SK-N-SH (cell line): ENCODE measurements around the gene HS3ST5. TPM values are rescaled to one million over a fixed set of nuclear protein-coding genes. Genes with fewer than 3 reads are reported as not detected.

ENCODE experiments used
- CTCF ChIA-PET: fragments of 300-600, 350-600 bp; formaldehyde crosslinking; extraction: SDS; loops from one replicate; lab custom pipeline; 2021; lab: Yijun Ruan, JAX
- POLR2A ChIA-PET: fragments of 350-600 bp; sonication (Branson Sonifier 250); formaldehyde crosslinking; extraction: SDS; loops from one replicate; lab custom pipeline; 2020; ENCODE audit warnings: antibody characterized with exemption, inconsistent platforms; lab: Yijun Ruan, JAX
- DNase-seq: peaks from one replicate; pipeline ENCODE4 v3.0.0; 2012
- H2AFZ ChIP-seq: fragments of 200-600 bp; sonication (generic); 2 replicates; pipeline ENCODE4 v1.8.1; 2016; ENCODE audit warnings: antibody characterized with exemption, mild to moderate bottlenecking, low read depth
- H3F3A ChIP-seq: fragments of 200-600 bp; sonication (generic); replicated peaks from 2 replicates; pipeline ENCODE3; 2016; ENCODE audit warnings: antibody characterized with exemption, mild to moderate bottlenecking; ENCODE audit not compliant: insufficient read depth
- H3K27ac ChIP-seq, 2 experiments: fragments of 200-500 bp in 1 of 2; fragments of 200-600 bp in 1 of 2; sonication (Bioruptor generic) in 1 of 2; sonication (generic), shearing (Covaris generic) in 1 of 2; 2 replicates each; pipeline versions ENCODE4 v1.5.1 to v1.6.1; 2014 to 2016; ENCODE audit warnings: low read depth in 2 of 2, inconsistent platforms in 1 of 2, low read length in 1 of 2, mild to moderate bottlenecking in 1 of 2, mixed read lengths in 1 of 2
- H3K27me3 ChIP-seq: fragments of 200-600 bp; sonication (generic), shearing (Covaris generic); 2 replicates; pipeline ENCODE4 v1.6.1; 2016; ENCODE audit warnings: mixed run types; ENCODE audit not compliant: insufficient read depth
- H3K36me3 ChIP-seq, 2 experiments: fragments of 200-500 bp in 1 of 2; fragments of 200-600 bp in 1 of 2; sonication (Bioruptor generic) in 1 of 2; sonication (generic) in 1 of 2; replicated peaks in 1 of 2; 2 replicates each; pipeline versions ENCODE3 to v1.5.1; 2014 to 2016; ENCODE audit warnings: low read length in 1 of 2, mild to moderate bottlenecking in 1 of 2; ENCODE audit not compliant: insufficient read depth in 2 of 2, control insufficient read depth in 1 of 2
- H3K4me1 ChIP-seq, 2 experiments: fragments of 200-500 bp in 1 of 2; fragments of 200-600 bp in 1 of 2; sonication (Bioruptor generic) in 1 of 2; sonication (generic), shearing (Covaris generic) in 1 of 2; 2 replicates each; pipeline versions ENCODE4 v1.5.1 to v1.6.1; 2014 to 2016; ENCODE audit warnings: low read depth in 1 of 2, low read length in 1 of 2, mixed run types in 1 of 2; ENCODE audit not compliant: insufficient read depth in 2 of 2, control insufficient read depth in 1 of 2
- H3K4me2 ChIP-seq: fragments of 200-600 bp; sonication (generic), shearing (Covaris generic); 2 replicates; pipeline ENCODE4 v1.6.1; 2017; ENCODE audit warnings: mixed run types
- H3K4me3 ChIP-seq, 2 experiments: fragments of 200-500 bp in 1 of 2; fragments of 200-600 bp in 1 of 2; sonication (Bioruptor generic) in 1 of 2; sonication (generic), shearing (Covaris generic) in 1 of 2; 2 replicates each; pipeline versions ENCODE4 v1.5.1 to v1.8.1; 2014 to 2016; ENCODE audit warnings: low read depth in 2 of 2, inconsistent platforms in 1 of 2, low read length in 1 of 2, mild to moderate bottlenecking in 1 of 2, mixed read lengths in 1 of 2, moderate library complexity in 1 of 2
- H3K79me2 ChIP-seq: fragments of 200-600 bp; sonication (generic); 2 replicates; pipeline ENCODE4 v1.8.1; 2017; ENCODE audit warnings: mild to moderate bottlenecking; ENCODE audit not compliant: insufficient read depth
- H3K9ac ChIP-seq: fragments of 200-600 bp; sonication (generic); 2 replicates; pipeline ENCODE4 v1.6.1; 2017; ENCODE audit warnings: mixed run types
- H3K9me2 ChIP-seq: fragments of 200-600 bp; sonication (generic); 2 replicates; pipeline ENCODE4 v1.6.1; 2017; ENCODE audit warnings: mixed run types
- H3K9me3 ChIP-seq: fragments of 200-600 bp; sonication (generic); 2 replicates; pipeline ENCODE4 v1.6.1; 2017; ENCODE audit warnings: mixed run types, mild to moderate bottlenecking, moderate library complexity
- H4K20me1 ChIP-seq: fragments of 200-600 bp; sonication (generic); 2 replicates; pipeline ENCODE4 v1.6.1; 2017; ENCODE audit warnings: mild to moderate bottlenecking, mixed run types; ENCODE audit not compliant: insufficient read depth
- EP300 ChIP-seq, 2 experiments: IDR thresholded peaks; 2 replicates each; pipeline versions ENCODE4 v1.4.0 to v1.6.1; 2012; ENCODE audit warnings: borderline replicate concordance in 1 of 2, low read depth in 1 of 2, low read length in 1 of 2
- FOSL2 ChIP-seq: IDR thresholded peaks from 2 replicates; pipeline ENCODE4 v1.4.0; 2012; ENCODE audit warnings: low read depth, mild to moderate bottlenecking, moderate library complexity, borderline replicate concordance
- FOXJ3 ChIP-seq: sonication (generic); formaldehyde crosslinking; IDR thresholded peaks from 2 replicates; pipeline ENCODE4 v1.5.1; 2020; ENCODE audit warnings: mild to moderate bottlenecking, missing genetic modification reagents
- GATA2 ChIP-seq: sonication (generic); formaldehyde crosslinking; IDR thresholded peaks from 2 replicates; pipeline ENCODE4 v1.5.0; 2020; ENCODE audit warnings: mild to moderate bottlenecking, missing genetic modification reagents
- JUND ChIP-seq: IDR thresholded peaks from 2 replicates; pipeline ENCODE4 v1.4.0; 2012
- MXI1 ChIP-seq: IDR thresholded peaks from 2 replicates; pipeline ENCODE4 v1.6.1; 2012; ENCODE audit warnings: mild to moderate bottlenecking, low read depth, low read length, improper control_type of control experiment
- NRF1 ChIP-seq: IDR thresholded peaks from 2 replicates; pipeline ENCODE4 v1.6.1; 2012; ENCODE audit warnings: low read depth, mild to moderate bottlenecking, low read length
- POLR2AphosphoS5 ChIP-seq: IDR thresholded peaks from 2 replicates; pipeline ENCODE4 v1.6.1; 2012; ENCODE audit warnings: low read depth, low read length
- RAD21 ChIP-seq: IDR thresholded peaks from 2 replicates; pipeline ENCODE4 v1.6.1; 2012; ENCODE audit warnings: mild to moderate bottlenecking, low read length
- RCOR1 ChIP-seq: fragments of 150-350 bp; IDR thresholded peaks from 2 replicates; pipeline ENCODE4 v1.6.1; 2017; ENCODE audit warnings: antibody characterized with exemption, low read length
- RFX5 ChIP-seq: IDR thresholded peaks from 2 replicates; pipeline ENCODE4 v1.6.1; 2012; ENCODE audit warnings: mild to moderate bottlenecking, improper control_type of control experiment, low read length
- RXRA ChIP-seq: IDR thresholded peaks from 2 replicates; pipeline ENCODE4 v1.4.0; 2012; ENCODE audit warnings: low read depth, mild to moderate bottlenecking, borderline replicate concordance
- ZBTB33 ChIP-seq: IDR thresholded peaks from 2 replicates; pipeline ENCODE4 v1.4.0; 2012; ENCODE audit warnings: low read depth, borderline replicate concordance
- WGBS: methylation state at CpG from one replicate; pipeline ENCODE4 v1.1.6; 2017; ENCODE audit warnings: low lambda C conversion rate; 5-methylcytosine and 5-hydroxymethylcytosine counted together
- polyA plus RNA-seq, 3 experiments: library from polyadenylated mRNA; depleted of rRNA; stranded (reverse); fragments of >200 nt; gene quantifications; 2 replicates each; pipeline ENCODE4 v1.2.3, GENCODE V29; 2012
- TF ChIP-seq, protein P1 (sequence below): IDR thresholded peaks from 2 replicates; pipeline ENCODE4; 2012
- TF ChIP-seq, protein P2 (sequence below): IDR thresholded peaks from 2 replicates; pipeline ENCODE4 v1.6.1; 2012; ENCODE audit warnings: mild to moderate bottlenecking, low read depth, low read length, moderate library complexity
- TF ChIP-seq, protein P3 (sequence below): fragments of 150-350 bp; IDR thresholded peaks from 2 replicates; pipeline ENCODE4 v1.6.1; 2016; ENCODE audit warnings: mild to moderate bottlenecking, low read depth, low read length

Gene HS3ST5
- polyA plus RNA-seq, 1 of the 3 experiments (the other 2 are of a cell fraction), result 0.02 TPM

- no peak for TF ChIP-seq EP300 (IDR thresholded peaks at IDR 0.05; ENCODE audit: borderline replicate concordance in 1 of 2, low read depth in 1 of 2, low read length in 1 of 2)
- no peak for TF ChIP-seq FOXJ3 (CRISPR knock-in tag)
- 41% methylated on average over 3 of the region's 3 CpGs for WGBS
- no peaks in the 10 kb centered on the region for H3K79me2 ChIP-seq
- no peaks in the 10 kb centered on the region for H3K9me3 ChIP-seq
- H3K36me3 ChIP-seq, result no peaks in the 10 kb centered on the region
- no peaks in the 10 kb centered on the region for H3K4me1 ChIP-seq
- H4K20me1 ChIP-seq, result no peaks in the 10 kb centered on the region
- POLR2A ChIA-PET, result no interaction called here
- H3K27ac ChIP-seq, result no peak overlapping the region
- CTCF ChIA-PET, result interaction anchor here (1.5 kb wide), 1 partner anchor 15 kb away, joined by 8 read pairs; no protein-coding TSS in a partner anchor
- H3K4me3 ChIP-seq, result no peak overlapping the region
- H3F3A ChIP-seq, result no peaks in the 10 kb centered on the region
- H3K9ac ChIP-seq, result no peak overlapping the region
- no peak for DNase-seq
- no peaks in the 10 kb centered on the region for H3K27me3 ChIP-seq
- no peak overlapping the region for H3K4me2 ChIP-seq
- H2AFZ ChIP-seq, result no peak overlapping the region
- H3K9me2 ChIP-seq, result no peaks in the 10 kb centered on the region
These were observed 53.9 kb downstream of the HS3ST5 start for GRCh38 chr6:114288701-114289495.

GRCh38 chr6:114287461-114287860 is 55.4 kb downstream of the HS3ST5 start:
- ChIA-PET CTCF (no interaction called here), POLR2A (no interaction called here)

More at GRCh38 chr6:114287461-114287860, 55.4 kb downstream of the HS3ST5 start:
- Histone ChIP-seq H3F3A (no peaks in the 10 kb centered on the region), H3K4me1 (no peaks in the 10 kb centered on the region), H3K36me3 (no peaks in the 10 kb centered on the region), H3K4me2 (no peak overlapping the region), H3K4me3 (no peak overlapping the region), H3K79me2 (no peaks in the 10 kb centered on the region), H3K27ac (no peak overlapping the region), H3K9me2 (no peaks in the 10 kb centered on the region), H3K9me3 (no peaks in the 10 kb centered on the region), H3K9ac (no peak overlapping the region), H2AFZ (no peak overlapping the region), H3K27me3 (no peaks in the 10 kb centered on the region), H4K20me1 (no peaks in the 10 kb centered on the region)
- no peak for DNase-seq
- TF ChIP-seq POLR2AphosphoS5 (no peak), EP300 (IDR thresholded peaks at IDR 0.05; ENCODE audit: borderline replicate concordance in 1 of 2, low read depth in 1 of 2, low read length in 1 of 2) (no peak), FOSL2 (no peak), GATA2 (CRISPR knock-in tag) (no peak), JUND (no peak), RXRA (no peak), RCOR1 (no peak), FOXJ3 (CRISPR knock-in tag) (no peak), RFX5 (no peak), ZBTB33 (no peak), RAD21 (no peak), NRF1 (no peak), MXI1 (no peak)
- TF ChIP-seq, protein P1, sequence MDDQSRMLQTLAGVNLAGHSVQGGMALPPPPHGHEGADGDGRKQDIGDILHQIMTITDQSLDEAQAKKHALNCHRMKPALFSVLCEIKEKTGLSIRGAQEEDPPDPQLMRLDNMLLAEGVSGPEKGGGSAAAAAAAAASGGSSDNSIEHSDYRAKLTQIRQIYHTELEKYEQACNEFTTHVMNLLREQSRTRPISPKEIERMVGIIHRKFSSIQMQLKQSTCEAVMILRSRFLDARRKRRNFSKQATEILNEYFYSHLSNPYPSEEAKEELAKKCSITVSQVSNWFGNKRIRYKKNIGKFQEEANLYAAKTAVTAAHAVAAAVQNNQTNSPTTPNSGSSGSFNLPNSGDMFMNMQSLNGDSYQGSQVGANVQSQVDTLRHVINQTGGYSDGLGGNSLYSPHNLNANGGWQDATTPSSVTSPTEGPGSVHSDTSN, result no peak
- TF ChIP-seq, protein P2, sequence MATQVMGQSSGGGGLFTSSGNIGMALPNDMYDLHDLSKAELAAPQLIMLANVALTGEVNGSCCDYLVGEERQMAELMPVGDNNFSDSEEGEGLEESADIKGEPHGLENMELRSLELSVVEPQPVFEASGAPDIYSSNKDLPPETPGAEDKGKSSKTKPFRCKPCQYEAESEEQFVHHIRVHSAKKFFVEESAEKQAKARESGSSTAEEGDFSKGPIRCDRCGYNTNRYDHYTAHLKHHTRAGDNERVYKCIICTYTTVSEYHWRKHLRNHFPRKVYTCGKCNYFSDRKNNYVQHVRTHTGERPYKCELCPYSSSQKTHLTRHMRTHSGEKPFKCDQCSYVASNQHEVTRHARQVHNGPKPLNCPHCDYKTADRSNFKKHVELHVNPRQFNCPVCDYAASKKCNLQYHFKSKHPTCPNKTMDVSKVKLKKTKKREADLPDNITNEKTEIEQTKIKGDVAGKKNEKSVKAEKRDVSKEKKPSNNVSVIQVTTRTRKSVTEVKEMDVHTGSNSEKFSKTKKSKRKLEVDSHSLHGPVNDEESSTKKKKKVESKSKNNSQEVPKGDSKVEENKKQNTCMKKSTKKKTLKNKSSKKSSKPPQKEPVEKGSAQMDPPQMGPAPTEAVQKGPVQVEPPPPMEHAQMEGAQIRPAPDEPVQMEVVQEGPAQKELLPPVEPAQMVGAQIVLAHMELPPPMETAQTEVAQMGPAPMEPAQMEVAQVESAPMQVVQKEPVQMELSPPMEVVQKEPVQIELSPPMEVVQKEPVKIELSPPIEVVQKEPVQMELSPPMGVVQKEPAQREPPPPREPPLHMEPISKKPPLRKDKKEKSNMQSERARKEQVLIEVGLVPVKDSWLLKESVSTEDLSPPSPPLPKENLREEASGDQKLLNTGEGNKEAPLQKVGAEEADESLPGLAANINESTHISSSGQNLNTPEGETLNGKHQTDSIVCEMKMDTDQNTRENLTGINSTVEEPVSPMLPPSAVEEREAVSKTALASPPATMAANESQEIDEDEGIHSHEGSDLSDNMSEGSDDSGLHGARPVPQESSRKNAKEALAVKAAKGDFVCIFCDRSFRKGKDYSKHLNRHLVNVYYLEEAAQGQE, result no peak
- TF ChIP-seq, protein P3, sequence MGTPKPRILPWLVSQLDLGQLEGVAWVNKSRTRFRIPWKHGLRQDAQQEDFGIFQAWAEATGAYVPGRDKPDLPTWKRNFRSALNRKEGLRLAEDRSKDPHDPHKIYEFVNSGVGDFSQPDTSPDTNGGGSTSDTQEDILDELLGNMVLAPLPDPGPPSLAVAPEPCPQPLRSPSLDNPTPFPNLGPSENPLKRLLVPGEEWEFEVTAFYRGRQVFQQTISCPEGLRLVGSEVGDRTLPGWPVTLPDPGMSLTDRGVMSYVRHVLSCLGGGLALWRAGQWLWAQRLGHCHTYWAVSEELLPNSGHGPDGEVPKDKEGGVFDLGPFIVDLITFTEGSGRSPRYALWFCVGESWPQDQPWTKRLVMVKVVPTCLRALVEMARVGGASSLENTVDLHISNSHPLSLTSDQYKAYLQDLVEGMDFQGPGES, result no peak
- 46% methylated on average over 2 of the region's 2 CpGs for WGBS
